ENCODE data around the gene ZNF644.

The ZNF644 gene

GRCh38 chr1:90926971-90927370 lies 94.9 kb downstream of the ZNF644 start:
- no peak for TF ChIP-seq CTCF (IDR thresholded peaks at IDR 0.05; ENCODE audit: low read depth, low read length, missing control alignments)
- DNase-seq (ENCODE audit: extremely low read depth, low read depth), result no peak
- no peak overlapping the region for H3K4me3 ChIP-seq (replicated peaks; ENCODE audit: low read depth, low read length)

GRCh38 chr1:90925928-90926869 lies 95.6 kb downstream of the ZNF644 start:
- TF ChIP-seq CTCF (IDR thresholded peaks at IDR 0.05; ENCODE audit: low read depth, low read length, missing control alignments), result no peak
- DNase-seq (ENCODE audit: extremely low read depth, low read depth), result peak; percentile 12
- H3K4me3 ChIP-seq (replicated peaks; ENCODE audit: low read depth, low read length), result no peak overlapping the region

- DNase-seq (ENCODE audit: extremely low read depth, low read depth), result no peak
- TF ChIP-seq CTCF (IDR thresholded peaks at IDR 0.05; ENCODE audit: low read depth, low read length, missing control alignments), result no peak
Measured at GRCh38 chr1:90924982-90925381, 96.9 kb downstream of the ZNF644 start.

GRCh38 chr1:90922996-90923395 lies 98.8 kb downstream of the ZNF644 start:
- no peak overlapping the region for H3K4me3 ChIP-seq (replicated peaks; ENCODE audit: low read depth, low read length)
- no peak for TF ChIP-seq CTCF (IDR thresholded peaks at IDR 0.05; ENCODE audit: low read depth, low read length, missing control alignments)
- no peak for DNase-seq (ENCODE audit: extremely low read depth, low read depth)

More at GRCh38 chr1:90924982-90925381, 96.9 kb downstream of the ZNF644 start:
- H3K4me3 ChIP-seq (replicated peaks; ENCODE audit: low read depth, low read length), result no peak overlapping the region

GRCh38 chr1:90922202-90922601 lies 99.6 kb downstream of the ZNF644 start:
- TF ChIP-seq CTCF (IDR thresholded peaks at IDR 0.05; ENCODE audit: low read depth, low read length, missing control alignments), result no peak
- H3K4me3 ChIP-seq (replicated peaks; ENCODE audit: low read depth, low read length), result no peak overlapping the region
- DNase-seq (ENCODE audit: extremely low read depth, low read depth), result no peak

GRCh38 chr1:90919900-90920299 lies 101.9 kb downstream of the ZNF644 start:
- DNase-seq (ENCODE audit: extremely low read depth, low read depth), result no peak
- no peak for TF ChIP-seq CTCF (IDR thresholded peaks at IDR 0.05; ENCODE audit: low read depth, low read length, missing control alignments)

More at GRCh38 chr1:90919900-90920299, 101.9 kb downstream of the ZNF644 start:
- H3K4me3 ChIP-seq (replicated peaks; ENCODE audit: low read depth, low read length), result no peak overlapping the region
